Measurements from ENCODE around the gene PLEKHG4B. TPM values are rescaled to one million over a fixed set of nuclear protein-coding genes. Genes with fewer than 3 reads are reported as not detected.

PLEKHG4B gene
- total RNA-seq, 2 experiments from 2014 or later = not detected

GRCh38 chr5:79821-80220, 12.1 kb upstream of the PLEKHG4B start:
- no peak for ATAC-seq
- peaks cover 3% of the 10 kb centered on the region for H3K27me3 Mint-ChIP-seq
- no peak overlapping the region for H3K27ac Mint-ChIP-seq
- DNase-seq = no peak
- H3K4me3 Mint-ChIP-seq = no peak overlapping the region
- H3K4me1 Mint-ChIP-seq = no peaks in the 10 kb centered on the region
- H3K36me3 Mint-ChIP-seq = no peaks in the 10 kb centered on the region
- CTCF ChIA-PET = no interaction called here
- no peaks in the 10 kb centered on the region for H3K9me3 Mint-ChIP-seq (ENCODE audit: low read depth)

GRCh38 chr5:81391-82021, 10.5 kb upstream of the PLEKHG4B start:
- no peak overlapping the region for H3K4me3 Mint-ChIP-seq
- no peak overlapping the region for H3K27ac Mint-ChIP-seq
- CTCF ChIA-PET = no interaction called here
- peaks cover 3% of the 10 kb centered on the region for H3K27me3 Mint-ChIP-seq
- H3K9me3 Mint-ChIP-seq (ENCODE audit: low read depth) = no peaks in the 10 kb centered on the region
- H3K4me1 Mint-ChIP-seq = no peaks in the 10 kb centered on the region
- DNase-seq = no peak
- H3K36me3 Mint-ChIP-seq = no peaks in the 10 kb centered on the region
- no peak for ATAC-seq

- Mint-ChIP-seq H3K27me3 (peaks cover 6% of the 10 kb centered on the region), H3K36me3 (no peaks in the 10 kb centered on the region), H3K4me1 (no peaks in the 10 kb centered on the region), H3K4me3 (no peak overlapping the region), H3K9me3 (ENCODE audit: low read depth) (no peaks in the 10 kb centered on the region), H3K27ac (no peak overlapping the region)
- DNase-seq = no peak
- no peak for ATAC-seq
- CTCF ChIA-PET = no interaction called here
These were observed 9.9 kb upstream of the PLEKHG4B start for GRCh38 chr5:82097-82496.

- H3K27me3 Mint-ChIP-seq = peaks cover 11% of the 10 kb centered on the region
- no peaks in the 10 kb centered on the region for H3K36me3 Mint-ChIP-seq
- ATAC-seq (no peak), DNase-seq (no peak)
- no peak overlapping the region for H3K27ac Mint-ChIP-seq
- H3K4me1 Mint-ChIP-seq = no peaks in the 10 kb centered on the region
- CTCF ChIA-PET = no interaction called here
- no peak overlapping the region for H3K4me3 Mint-ChIP-seq
- H3K9me3 Mint-ChIP-seq (ENCODE audit: low read depth) = no peaks in the 10 kb centered on the region
These were observed 9.4 kb upstream of the PLEKHG4B start for GRCh38 chr5:82570-82969.

GRCh38 chr5:83029-83428, 8.9 kb upstream of the PLEKHG4B start:
- DNase-seq = no peak
- ATAC-seq = no peak
- Mint-ChIP-seq H3K4me1 (no peaks in the 10 kb centered on the region), H3K4me3 (no peak overlapping the region), H3K27me3 (peaks cover 13% of the 10 kb centered on the region), H3K9me3 (ENCODE audit: low read depth) (no peaks in the 10 kb centered on the region), H3K27ac (peak overlapping the region; percentile 42), H3K36me3 (no peaks in the 10 kb centered on the region)
- CTCF ChIA-PET = no interaction called here

- H3K36me3 Mint-ChIP-seq = no peaks in the 10 kb centered on the region
- no peaks in the 10 kb centered on the region for H3K4me1 Mint-ChIP-seq
- H3K27ac Mint-ChIP-seq = no peak overlapping the region
- DNase-seq (no peak), ATAC-seq (no peak)
- H3K4me3 Mint-ChIP-seq = no peak overlapping the region
- H3K27me3 Mint-ChIP-seq = peaks cover 30% of the 10 kb centered on the region
- CTCF ChIA-PET = no interaction called here
- no peaks in the 10 kb centered on the region for H3K9me3 Mint-ChIP-seq (ENCODE audit: low read depth)
These were observed 6.5 kb upstream of the PLEKHG4B start for GRCh38 chr5:85334-85995.

- CTCF ChIA-PET = no interaction called here
- Mint-ChIP-seq H3K4me1 (no peaks in the 10 kb centered on the region), H3K4me3 (no peak overlapping the region), H3K9me3 (ENCODE audit: low read depth) (no peaks in the 10 kb centered on the region), H3K27ac (no peak overlapping the region), H3K27me3 (peaks cover 57% of the 10 kb centered on the region), H3K36me3 (no peaks in the 10 kb centered on the region)
- ATAC-seq (no peak), DNase-seq (no peak)
These were observed 2.4 kb upstream of the PLEKHG4B start for GRCh38 chr5:89337-90286.

GRCh38 chr5:90590-91547, 1.1 kb upstream of the PLEKHG4B start:
- H3K36me3 Mint-ChIP-seq = no peaks in the 10 kb centered on the region
- CTCF ChIA-PET = no interaction called here
- peaks cover 66% of the 10 kb centered on the region for H3K27me3 Mint-ChIP-seq
- no peak for ATAC-seq
- no peaks in the 10 kb centered on the region for H3K4me1 Mint-ChIP-seq
- H3K9me3 Mint-ChIP-seq (ENCODE audit: low read depth) = no peaks in the 10 kb centered on the region
- H3K4me3 Mint-ChIP-seq = no peak overlapping the region
- no peak overlapping the region for H3K27ac Mint-ChIP-seq
- no peak for DNase-seq

GRCh38 chr5:92401-93220, 643 bp downstream of the PLEKHG4B start:
- H3K9me3 Mint-ChIP-seq (ENCODE audit: low read depth) = no peaks in the 10 kb centered on the region
- ATAC-seq (no peak), DNase-seq (no peak)
- H3K4me3 Mint-ChIP-seq = no peak overlapping the region
- CTCF ChIA-PET = no interaction called here
- no peaks in the 10 kb centered on the region for H3K4me1 Mint-ChIP-seq
- H3K36me3 Mint-ChIP-seq = no peaks in the 10 kb centered on the region
- no peak overlapping the region for H3K27ac Mint-ChIP-seq
- H3K27me3 Mint-ChIP-seq = peaks cover 61% of the 10 kb centered on the region

GRCh38 chr5:93221-93980, 1.4 kb downstream of the PLEKHG4B start:
- Mint-ChIP-seq H3K4me1 (no peaks in the 10 kb centered on the region), H3K36me3 (no peaks in the 10 kb centered on the region), H3K27me3 (peaks cover 56% of the 10 kb centered on the region), H3K27ac (no peak overlapping the region), H3K4me3 (no peak overlapping the region), H3K9me3 (ENCODE audit: low read depth) (no peaks in the 10 kb centered on the region)
- ATAC-seq (no peak), DNase-seq (no peak)
- CTCF ChIA-PET = no interaction called here

GRCh38 chr5:94113-94892, 2.3 kb downstream of the PLEKHG4B start:
- Mint-ChIP-seq H3K9me3 (ENCODE audit: low read depth) (no peaks in the 10 kb centered on the region), H3K27me3 (peaks cover 54% of the 10 kb centered on the region), H3K4me1 (no peaks in the 10 kb centered on the region), H3K36me3 (no peaks in the 10 kb centered on the region), H3K27ac (no peak overlapping the region), H3K4me3 (no peak overlapping the region)
- CTCF ChIA-PET = no interaction called here
- DNase-seq (no peak), ATAC-seq (no peak)
